Adrenal gland (tissue), 12 donors: Measurements from ENCODE around the gene PCDHB16. TPM values are rescaled to one million over a fixed set of nuclear protein-coding genes. Genes with fewer than 3 reads are reported as not detected.
"Not testable (repeated sequence)": the region's sequence is repeated elsewhere in the genome, so short reads cannot be mapped to it uniquely, and the experiment has no call there.

Source experiments
- DNase-seq, 7 donors: peaks; one replicate each; pipeline ENCODE4 v3.0.0-alpha.2; 2019 to 2020
- H3K27ac ChIP-seq, 5 donors: fragments of 200-600 bp; sonication (generic) in 4 of 5; 1 replicate in 3 of 5; 2 replicates in 2 of 5; pipeline versions ENCODE4 v1.5.1 to v1.8.0; 2016 to 2020; ENCODE audit warnings: mild to moderate bottlenecking in 1 of 5
- H3K27me3 ChIP-seq: fragments of 200-600 bp; 2 replicates; pipeline ENCODE4 v1.8.0; 2021
- H3K36me3 ChIP-seq, 2 donors: fragments of 200-600 bp; replicated peaks in 1 of 2; 1 replicate in 1 of 2; 2 replicates in 1 of 2; pipeline versions ENCODE4 v1.5.1 to v1.8.0; 2018 to 2022
- H3K4me1 ChIP-seq, 2 donors: fragments of 200-600 bp; replicated peaks in 1 of 2; 1 replicate in 1 of 2; 2 replicates in 1 of 2; pipeline versions ENCODE4 v1.5.1 to v1.8.0; 2018 to 2021
- H3K4me3 ChIP-seq, 4 donors: fragments of 200-600 bp; sonication (generic) in 3 of 4; one replicate each; pipeline ENCODE4 v1.5.1; 2016 to 2018
- H3K9me3 ChIP-seq, 3 donors: fragments of 200-600 bp; sonication (generic) in 1 of 3; replicated peaks in 1 of 3; 1 replicate in 2 of 3; 2 replicates in 1 of 3; pipeline versions ENCODE4 v1.5.1 to v1.8.0; 2016 to 2021
- POLR2A ChIP-seq, 2 donors: fragments of 450-650 bp; IDR thresholded peaks; one replicate each; pipeline ENCODE4 v1.6.1; 2017; ENCODE audit warnings: antibody characterized with exemption in 2 of 2, mild to moderate bottlenecking in 2 of 2, moderate library complexity in 1 of 2
- WGBS, 4 donors: extraction: QIAGEN DNeasy Blood & Tissue Kit in 2 of 4; methylation state at CpG; one replicate each; pipeline versions ENCODE4 v1.1.5 to v1.1.7; 2013 to 2017; 5-methylcytosine and 5-hydroxymethylcytosine counted together
- intact Hi-C, 2 donors: fragments of 100-400 bp; cut with DNase I; formaldehyde crosslinking; loops; one replicate each; pipeline versions ENCODE4 v1.14.1 to v1.15.0; 2022 to 2023
- polyA plus RNA-seq, 3 donors: library from polyadenylated mRNA; stranded (reverse); fragments of 200-250 nt in 2 of 3; fragments of 350-450 nt in 1 of 3; fragmentation: Illumina TruSeq in 1 of 3; extraction: RNeasy Lipid Tissue Mini Kit (QIAGEN cat#74804) in 1 of 3; gene quantifications; one replicate each; pipeline ENCODE4 v1.2.3, GENCODE V29; 2013 to 2014
- total RNA-seq, 9 donors: library from RNA; depleted of rRNA in 4 of 9; stranded (reverse); fragments of >200 nt in 4 of 9; fragments of 120-200 nt in 1 of 9; fragmentation: NEBNext Ultra II Directional in 1 of 9; extraction: Animal tissue kit (Norgen Biotek cat#: 25700) in 1 of 9; gene quantifications; one replicate each; pipeline versions ENCODE4 v1.1.0 to v1.2.4, GENCODE V29; 2013 to 2023
- TF ChIP-seq, protein P1 (sequence below), 6 experiments: fragments of 450-650 bp in 4 of 6; fragments of 200-600 bp in 2 of 6; sonication (generic) in 1 of 6; IDR thresholded peaks; 1 replicate in 5 of 6; 2 replicates in 1 of 6; pipeline versions ENCODE4 v1.5.1 to v1.8.0; 2016 to 2021; ENCODE audit warnings: antibody characterized with exemption in 6 of 6, mild to moderate bottlenecking in 2 of 6, moderate library complexity in 1 of 6
- donor health status: healthy with polysubstance abuse.
- donor health status: Bipolar disorder and iron deficiency.
- donor health status: DM: yes; HTN: yes; CAD: no.
- donor health status: DM: no; HTN: no; CAD: no.
- donor health status: DM: no; HTN: no; CAD: no.
- donor health status: DM: yes; HTN: yes; CAD: no.

PCDHB16 gene
- total and polyA plus RNA-seq, 12 donors, result 0.39 to 3.3 (median 1.4) TPM

DNA sequence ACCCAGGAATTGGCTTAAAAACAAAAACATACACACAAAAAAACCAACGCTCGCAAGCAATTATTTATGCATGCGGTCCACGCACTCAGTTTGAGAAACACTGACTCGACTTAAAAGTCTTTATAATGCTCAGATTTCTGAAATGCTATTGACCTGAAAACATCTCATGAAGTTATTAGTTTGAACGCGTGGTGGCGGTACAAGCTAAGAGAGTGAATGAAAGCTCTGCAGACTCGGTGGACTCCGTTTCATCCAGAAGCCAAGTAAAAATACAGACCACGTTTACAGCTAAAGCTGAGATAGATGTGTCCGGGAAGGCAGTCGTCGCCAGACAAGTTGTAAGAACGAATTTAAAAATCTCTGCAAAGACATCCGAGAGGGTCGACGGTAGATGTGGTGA lies 32.4 kb upstream of the PCDHB16 start, which contains the start of gene PCDHB6:
Gene PCDHB6 (plus strand): TSS at position 246 of the 400 bp plus-strand sequence. CDS start 201 bp downstream, outside the sequence.
- 11 to 20% (median 16%) methylated on average over 18 of the region's 18 CpGs for WGBS, 4 donors
- Histone ChIP-seq H3K27ac (no peak within 1 kb of the TSS), H3K4me3 (no peak within 1 kb of the TSS), H3K36me3 (no peaks in the 10 kb centered on the region), H3K27me3 (no peaks in the 10 kb centered on the region), H3K4me1 (no peaks in the 10 kb centered on the region), H3K9me3 (peaks cover 0 to 16% (median 10%) of the 10 kb centered on the region in 3 donors)
- intact Hi-C loops, result no loop called here
- no peak for DNase-seq
- no peak for TF ChIP-seq POLR2A (IDR thresholded peaks at IDR 0.05)
- TF ChIP-seq, protein P1, sequence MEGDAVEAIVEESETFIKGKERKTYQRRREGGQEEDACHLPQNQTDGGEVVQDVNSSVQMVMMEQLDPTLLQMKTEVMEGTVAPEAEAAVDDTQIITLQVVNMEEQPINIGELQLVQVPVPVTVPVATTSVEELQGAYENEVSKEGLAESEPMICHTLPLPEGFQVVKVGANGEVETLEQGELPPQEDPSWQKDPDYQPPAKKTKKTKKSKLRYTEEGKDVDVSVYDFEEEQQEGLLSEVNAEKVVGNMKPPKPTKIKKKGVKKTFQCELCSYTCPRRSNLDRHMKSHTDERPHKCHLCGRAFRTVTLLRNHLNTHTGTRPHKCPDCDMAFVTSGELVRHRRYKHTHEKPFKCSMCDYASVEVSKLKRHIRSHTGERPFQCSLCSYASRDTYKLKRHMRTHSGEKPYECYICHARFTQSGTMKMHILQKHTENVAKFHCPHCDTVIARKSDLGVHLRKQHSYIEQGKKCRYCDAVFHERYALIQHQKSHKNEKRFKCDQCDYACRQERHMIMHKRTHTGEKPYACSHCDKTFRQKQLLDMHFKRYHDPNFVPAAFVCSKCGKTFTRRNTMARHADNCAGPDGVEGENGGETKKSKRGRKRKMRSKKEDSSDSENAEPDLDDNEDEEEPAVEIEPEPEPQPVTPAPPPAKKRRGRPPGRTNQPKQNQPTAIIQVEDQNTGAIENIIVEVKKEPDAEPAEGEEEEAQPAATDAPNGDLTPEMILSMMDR (IDR thresholded peaks at IDR 0.05), result no peak

DNA sequence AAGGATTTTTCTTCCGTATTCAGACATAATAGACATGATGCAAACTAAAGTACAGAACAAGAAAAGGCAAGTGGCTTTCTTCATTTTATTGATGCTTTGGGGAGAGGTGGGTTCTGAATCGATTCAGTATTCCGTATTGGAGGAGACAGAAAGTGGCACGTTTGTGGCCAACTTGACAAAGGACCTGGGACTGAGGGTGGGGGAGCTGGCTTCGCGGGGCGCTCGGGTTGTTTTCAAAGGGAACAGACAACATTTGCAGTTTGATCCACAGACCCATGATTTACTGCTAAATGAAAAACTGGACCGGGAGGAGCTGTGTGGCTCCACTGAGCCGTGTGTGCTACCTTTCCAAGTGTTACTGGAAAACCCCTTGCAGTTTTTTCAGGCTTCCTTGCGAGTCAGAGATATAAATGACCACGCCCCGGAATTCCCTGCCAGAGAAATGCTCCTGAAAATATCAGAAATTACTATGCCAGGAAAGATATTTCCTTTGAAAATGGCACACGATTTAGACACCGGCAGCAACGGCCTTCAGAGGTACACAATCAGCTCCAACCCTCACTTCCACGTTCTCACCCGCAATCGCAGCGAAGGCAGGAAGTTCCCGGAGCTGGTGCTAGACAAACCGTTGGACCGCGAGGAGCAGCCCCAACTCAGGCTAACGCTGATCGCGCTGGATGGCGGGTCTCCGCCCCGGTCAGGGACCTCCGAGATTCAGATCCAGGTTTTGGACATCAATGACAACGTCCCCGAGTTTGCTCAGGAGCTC lies 31.8 kb upstream of the PCDHB16 start:
- H3K27me3 ChIP-seq, result no peaks in the 10 kb centered on the region
- DNase-seq, result no peak
- H3K4me3 ChIP-seq, result no peak overlapping the region
- intact Hi-C loops, result no loop called here
- no peaks in the 10 kb centered on the region for H3K4me1 ChIP-seq
- 34 to 63% (median 45%) methylated on average over 22 to 33 of the region's 33 CpGs for WGBS, 4 donors
- peaks cover 0 to 16% (median 10%) of the 10 kb centered on the region in 3 donors for H3K9me3 ChIP-seq
- no peak overlapping the region for H3K27ac ChIP-seq
- TF ChIP-seq, protein P1 (IDR thresholded peaks at IDR 0.05), result no peak
- no peak for TF ChIP-seq POLR2A (IDR thresholded peaks at IDR 0.05)
- H3K36me3 ChIP-seq, result no peaks in the 10 kb centered on the region

DNA sequence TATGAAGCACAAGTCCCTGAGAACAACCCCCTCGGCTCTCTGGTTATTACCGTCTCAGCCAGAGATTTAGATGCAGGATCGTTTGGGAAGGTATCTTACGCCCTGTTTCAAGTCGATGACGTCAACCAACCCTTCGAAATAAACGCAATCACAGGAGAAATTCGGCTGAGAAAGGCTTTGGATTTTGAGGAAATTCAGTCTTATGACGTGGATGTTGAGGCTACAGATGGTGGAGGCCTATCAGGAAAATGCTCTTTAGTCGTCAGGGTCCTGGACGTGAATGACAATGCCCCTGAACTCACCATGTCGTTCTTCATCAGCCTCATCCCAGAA lies 31.2 kb upstream of the PCDHB16 start:
- Histone ChIP-seq H3K9me3 (peaks cover 0 to 16% (median 10%) of the 10 kb centered on the region in 3 donors), H3K4me3 (no peak overlapping the region), H3K27ac (no peak overlapping the region), H3K4me1 (no peaks in the 10 kb centered on the region), H3K27me3 (no peaks in the 10 kb centered on the region), H3K36me3 (no peaks in the 10 kb centered on the region)
- 22 to 49% (median 38%) methylated on average over 12 to 13 of the region's 13 CpGs for WGBS, 4 donors
- intact Hi-C loops, result no loop called here
- DNase-seq, result no peak
- TF ChIP-seq, protein P1 (IDR thresholded peaks at IDR 0.05), result no peak
- TF ChIP-seq POLR2A (IDR thresholded peaks at IDR 0.05), result no peak

DNA sequence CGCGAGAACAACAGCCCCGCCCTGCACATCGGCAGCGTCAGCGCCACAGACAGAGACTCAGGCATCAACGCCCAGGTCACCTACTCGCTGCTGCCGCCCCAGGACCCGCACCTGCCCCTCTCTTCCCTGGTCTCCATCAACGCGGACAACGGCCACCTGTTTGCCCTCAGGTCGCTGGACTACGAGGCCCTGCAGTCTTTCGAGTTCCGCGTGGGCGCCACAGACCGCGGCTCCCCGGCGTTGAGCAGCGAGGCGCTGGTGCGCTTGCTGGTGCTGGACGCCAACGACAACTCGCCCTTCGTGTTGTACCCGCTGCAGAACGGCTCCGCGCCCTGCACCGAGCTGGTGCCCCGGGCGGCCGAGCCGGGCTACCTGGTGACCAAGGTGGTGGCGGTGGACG lies 30.6 kb upstream of the PCDHB16 start:
- WGBS, 4 donors, result 27 to 50% (median 39%) methylated on average over 17 to 36 of the region's 41 CpGs
- H3K4me1 ChIP-seq, H3K4me3 ChIP-seq, H3K36me3 ChIP-seq, H3K27ac ChIP-seq, DNase-seq, H3K27me3 ChIP-seq, intact Hi-C loops: not testable (repeated sequence)
- H3K9me3 ChIP-seq, result peaks cover 0 to 11% (median 10%) of the 10 kb centered on the region in 3 donors

DNA sequence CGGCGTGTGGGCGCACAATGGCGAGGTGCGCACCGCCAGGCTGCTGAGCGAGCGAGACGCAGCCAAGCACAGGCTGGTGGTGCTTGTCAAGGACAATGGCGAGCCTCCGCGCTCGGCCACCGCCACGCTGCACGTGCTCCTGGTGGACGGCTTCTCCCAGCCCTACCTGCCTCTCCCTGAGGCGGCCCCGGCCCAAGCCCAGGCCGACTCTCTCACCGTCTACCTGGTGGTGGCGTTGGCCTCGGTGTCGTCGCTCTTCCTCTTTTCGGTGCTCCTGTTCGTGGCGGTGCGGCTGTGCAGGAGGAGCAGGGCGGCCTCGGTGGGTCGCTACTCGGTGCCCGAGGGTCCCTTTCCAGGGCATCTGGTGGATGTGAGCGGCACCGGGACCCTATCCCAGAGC lies 30.1 kb upstream of the PCDHB16 start:
- H3K36me3 ChIP-seq, intact Hi-C loops, H3K27me3 ChIP-seq, H3K27ac ChIP-seq, DNase-seq, H3K4me1 ChIP-seq, H3K9me3 ChIP-seq, H3K4me3 ChIP-seq: not testable (repeated sequence)
- WGBS, 4 donors, result 19 to 53% (median 32%) methylated on average over 14 to 36 of the region's 36 CpGs
